GM18520 (cell line): ENCODE measurements around the gene MTCL1.

Experiments used
- ATAC-seq: cut with Tn5 transposase; IDR thresholded peaks from one replicate; pipeline ENCODE4 v1.9.1; 2021; ENCODE audit not compliant: unreplicated experiment

MTCL1 gene

GRCh38 chr18:8856212-8856611 is 150.9 kb downstream of the MTCL1 start:
- ATAC-seq = no peak

- ATAC-seq = no peak
These were observed 151.5 kb downstream of the MTCL1 start for GRCh38 chr18:8856769-8857393.

- no peak for ATAC-seq
These were observed 152.4 kb downstream of the MTCL1 start for GRCh38 chr18:8857806-8858205.

- no peak for ATAC-seq
These were observed 153.6 kb downstream of the MTCL1 start for GRCh38 chr18:8858888-8859511.

GRCh38 chr18:8860845-8861642 is 155.7 kb downstream of the MTCL1 start:
- no peak for ATAC-seq

GRCh38 chr18:8863427-8863826 is 158.1 kb downstream of the MTCL1 start:
- ATAC-seq = no peak

GRCh38 chr18:8865934-8866333 is 160.6 kb downstream of the MTCL1 start:
- ATAC-seq = no peak

GRCh38 chr18:8866679-8867078 is 161.3 kb downstream of the MTCL1 start:
- no peak for ATAC-seq

- no peak for ATAC-seq
These were observed 162.9 kb downstream of the MTCL1 start for GRCh38 chr18:8868276-8868675.

- no peak for ATAC-seq
These were observed 163.5 kb downstream of the MTCL1 start for GRCh38 chr18:8868779-8869415.

GRCh38 chr18:8869696-8870095 is 164.3 kb downstream of the MTCL1 start:
- ATAC-seq = no peak

- no peak for ATAC-seq
These were observed 165.2 kb downstream of the MTCL1 start for GRCh38 chr18:8870528-8870927.

GRCh38 chr18:8871489-8871888 is 166.1 kb downstream of the MTCL1 start:
- no peak for ATAC-seq

GRCh38 chr18:8874872-8875271 is 169.5 kb downstream of the MTCL1 start:
- no peak for ATAC-seq

GRCh38 chr18:8876887-8877286 is 171.5 kb downstream of the MTCL1 start:
- no peak for ATAC-seq

- ATAC-seq = no peak
These were observed 175.7 kb downstream of the MTCL1 start for GRCh38 chr18:8881103-8881502.
